AG08395 (cell line): ENCODE data around the gene ZNRF3.
"Not testable (repeated sequence)": the region's sequence is repeated elsewhere in the genome, so short reads cannot be mapped to it uniquely, and the experiment has no call there.

Experiments
- DNase-seq: peaks from one replicate; pipeline ENCODE4 v3.0.0; 2012; ENCODE audit warnings: mixed read lengths, low spot score

Gene ZNRF3

GRCh38 chr22:28933321-28933720 is 49.9 kb downstream of the ZNRF3 start:
- no peak for DNase-seq

DNA sequence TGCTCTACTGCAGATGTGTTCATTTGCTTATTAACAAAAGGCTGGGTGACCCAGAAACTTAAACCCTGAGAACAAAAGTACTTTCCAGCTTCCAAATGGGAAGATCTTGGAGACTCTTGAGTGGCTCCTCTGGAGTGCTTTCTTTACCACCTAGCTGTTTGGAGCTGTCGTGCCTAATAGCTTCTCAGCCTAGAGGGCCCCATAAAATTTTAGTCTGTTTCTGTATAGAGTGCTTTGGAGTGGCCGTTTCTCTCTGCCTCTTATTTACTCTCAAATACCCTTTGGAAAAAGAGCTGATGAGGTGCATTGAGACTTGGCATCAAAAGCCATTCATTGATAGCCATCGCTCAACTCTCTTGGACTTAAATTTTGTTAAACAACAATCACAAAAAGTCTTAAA is 50.7 kb downstream of the ZNRF3 start:
- no peak for DNase-seq

DNA sequence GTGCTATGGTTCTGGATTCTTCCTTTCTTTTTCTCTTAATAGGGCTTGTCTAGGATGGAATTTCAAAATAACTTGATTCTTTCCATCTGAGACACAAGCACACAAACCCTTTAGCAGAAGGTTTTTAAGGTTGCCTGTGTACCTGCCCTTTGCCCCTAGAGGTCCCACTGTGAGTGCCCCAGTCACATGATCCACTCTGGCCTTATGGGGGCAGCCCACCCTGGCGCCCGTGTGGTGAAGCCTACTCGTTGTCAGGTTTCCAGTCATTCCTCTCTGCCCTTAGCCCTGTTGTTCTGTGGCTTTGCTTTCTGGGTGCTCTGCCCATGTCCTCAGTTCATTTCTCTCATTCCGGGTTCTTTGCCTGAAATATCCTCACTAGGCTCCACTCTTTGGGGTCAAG is 51.8 kb downstream of the ZNRF3 start:
- DNase-seq, result no peak

DNA sequence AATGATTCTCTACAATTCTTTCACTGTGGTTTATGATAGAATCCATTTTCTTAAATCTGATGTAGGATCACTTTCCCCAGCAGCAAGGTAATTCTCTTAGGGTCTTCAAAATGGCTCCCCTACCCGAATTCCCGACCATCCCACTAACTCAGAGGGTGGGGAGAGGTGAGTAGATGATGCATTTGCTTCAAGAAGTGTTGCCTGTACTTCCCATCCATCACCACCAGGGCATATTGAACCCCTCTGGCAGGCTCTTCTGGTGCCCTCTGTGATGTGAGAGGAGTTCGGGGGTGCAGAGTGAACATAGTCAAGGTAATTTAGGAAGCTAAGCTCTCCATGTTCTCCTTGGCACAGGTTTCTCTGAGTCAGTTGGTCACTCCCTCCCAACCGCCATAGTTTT is 52.3 kb downstream of the ZNRF3 start:
- DNase-seq, result no peak

- DNase-seq, result no peak
Observed at GRCh38 chr22:28936200-28936599, 52.8 kb downstream of the ZNRF3 start.

GRCh38 chr22:28937206-28938025 is 54.0 kb downstream of the ZNRF3 start:
- no peak for DNase-seq

- no peak for DNase-seq
Observed at GRCh38 chr22:28938286-28938833, 55.0 kb downstream of the ZNRF3 start.

DNA sequence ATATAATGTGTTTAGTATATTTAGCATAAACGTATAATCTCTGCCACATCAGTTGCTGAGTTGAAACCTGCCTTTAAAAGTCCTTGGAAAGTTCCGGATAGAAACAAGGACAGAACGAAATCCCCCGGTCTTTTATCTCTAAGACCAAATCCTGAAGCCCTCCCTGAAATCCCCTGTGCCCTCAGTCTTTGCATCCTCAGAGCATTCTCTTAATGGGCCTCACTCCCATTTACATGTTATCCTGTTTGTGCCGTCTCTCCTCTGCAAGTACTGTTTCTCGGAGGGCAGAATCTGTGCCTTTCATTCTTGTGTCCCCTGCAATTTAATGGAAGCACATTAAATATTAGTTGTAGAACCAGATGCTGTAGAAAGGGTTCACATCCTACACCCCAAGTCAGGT is 56.0 kb downstream of the ZNRF3 start:
- DNase-seq, result no peak

- DNase-seq, result no peak
Observed at GRCh38 chr22:28939932-28940331, 56.6 kb downstream of the ZNRF3 start.

DNA sequence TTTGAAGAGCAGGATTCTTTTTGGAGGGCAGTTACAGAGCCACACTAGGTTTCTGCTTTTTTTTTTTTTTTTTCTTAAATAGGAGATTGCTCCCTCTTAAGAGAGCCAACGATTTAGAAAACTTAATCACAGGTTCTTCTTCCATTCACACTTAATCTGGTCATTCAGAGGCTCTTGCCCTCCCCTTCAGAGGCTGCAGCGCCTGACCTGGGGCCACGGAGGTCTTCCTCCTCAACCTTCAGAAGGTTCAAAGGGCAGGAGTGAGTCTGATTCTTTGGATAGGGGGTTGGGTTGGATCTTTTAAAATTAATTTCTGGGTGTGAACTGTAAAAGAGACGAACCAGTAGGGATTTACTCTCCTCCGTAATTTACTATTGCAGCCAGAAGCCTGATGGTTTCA is 57.1 kb downstream of the ZNRF3 start:
- DNase-seq, result no peak

DNA sequence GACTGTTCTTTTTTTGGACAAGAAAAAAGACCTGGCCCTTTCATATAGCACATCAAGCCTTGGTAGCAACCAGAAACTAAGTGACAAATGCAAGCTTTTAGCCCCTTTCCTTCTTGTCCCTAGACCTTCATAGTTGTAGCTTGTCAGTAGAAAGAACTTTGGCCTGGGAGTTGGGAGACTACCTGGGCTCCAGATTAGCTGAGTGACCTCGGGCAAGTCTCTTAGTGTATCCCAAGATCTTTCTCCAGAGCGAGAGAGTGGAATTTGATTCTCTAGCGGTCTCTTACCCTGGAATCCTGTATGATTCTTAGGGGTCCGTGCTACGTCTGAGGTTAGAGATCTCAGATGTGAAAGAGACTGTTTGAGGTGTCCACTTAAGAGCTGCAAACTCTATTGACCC is 59.0 kb downstream of the ZNRF3 start:
- no peak for DNase-seq

DNA sequence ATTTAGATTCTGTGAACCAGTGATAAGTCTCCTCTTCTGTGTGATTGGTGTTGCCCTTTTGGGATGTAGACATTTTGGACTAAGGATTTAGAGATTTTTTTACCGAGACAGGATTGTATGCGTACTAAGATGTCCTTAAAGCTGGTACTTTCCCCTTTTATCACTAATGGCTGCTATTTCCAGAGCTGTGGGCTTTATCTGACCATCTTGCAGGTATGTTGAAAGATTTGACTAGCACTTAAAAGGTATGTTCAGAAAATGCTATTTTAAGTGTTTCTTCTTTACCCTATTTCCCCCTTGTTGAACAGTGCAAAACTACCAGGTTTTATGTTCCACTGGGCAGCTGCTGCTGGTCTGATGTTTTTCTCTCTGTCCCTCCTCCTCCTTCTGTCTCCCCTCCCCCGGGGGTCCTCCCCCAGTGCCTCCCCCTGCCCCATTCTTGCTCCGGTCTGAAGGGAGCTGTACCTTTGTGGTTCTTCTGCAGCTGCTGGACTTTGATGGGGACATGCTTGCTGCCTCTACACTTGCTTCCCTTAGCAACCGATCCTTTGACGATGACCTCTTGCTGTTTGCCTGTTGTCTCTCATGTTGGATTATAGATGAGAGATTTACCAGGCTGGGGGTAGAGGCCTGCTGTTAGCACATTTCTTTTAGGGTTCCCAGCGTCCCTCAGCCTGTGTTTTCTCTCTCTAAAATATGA is 59.6 kb downstream of the ZNRF3 start:
- DNase-seq, result no peak

DNA sequence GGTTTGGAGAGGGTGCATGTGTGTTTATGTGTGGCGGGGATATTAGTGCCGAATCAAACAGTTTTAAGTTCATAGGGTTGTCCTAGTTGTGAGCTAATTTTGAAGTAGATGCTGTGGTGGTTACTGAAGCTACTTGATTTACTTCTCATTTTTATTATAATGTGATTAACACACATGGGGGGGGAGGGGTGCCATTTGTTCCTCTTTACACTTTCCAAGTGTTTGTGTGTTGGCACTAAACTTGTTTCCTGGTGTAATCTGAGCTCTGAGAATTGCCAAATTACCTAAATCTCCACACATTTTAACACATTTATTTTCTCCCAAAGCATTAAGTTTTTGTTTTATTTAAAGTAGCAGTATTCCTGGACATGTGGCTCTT is 60.1 kb downstream of the ZNRF3 start:
- no peak for DNase-seq

DNA sequence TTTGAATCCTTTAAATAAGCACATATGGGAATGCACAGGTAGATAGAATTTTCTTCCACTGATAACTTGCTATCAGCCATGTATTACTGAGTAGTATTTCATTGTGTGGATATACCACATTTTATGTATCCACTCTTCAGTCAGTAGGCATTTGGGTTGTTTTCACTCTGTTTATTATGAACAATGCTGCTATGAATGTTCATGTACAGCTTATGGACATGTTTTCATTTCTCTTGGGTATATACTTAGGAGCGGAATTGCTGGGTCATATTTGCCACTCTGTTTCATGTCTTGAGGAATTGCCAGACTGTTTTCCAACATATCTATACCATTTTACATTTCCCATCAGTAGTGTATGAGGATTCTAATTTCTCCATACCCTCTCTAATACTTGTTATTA is 63.8 kb downstream of the ZNRF3 start:
- DNase-seq, result no peak

DNA sequence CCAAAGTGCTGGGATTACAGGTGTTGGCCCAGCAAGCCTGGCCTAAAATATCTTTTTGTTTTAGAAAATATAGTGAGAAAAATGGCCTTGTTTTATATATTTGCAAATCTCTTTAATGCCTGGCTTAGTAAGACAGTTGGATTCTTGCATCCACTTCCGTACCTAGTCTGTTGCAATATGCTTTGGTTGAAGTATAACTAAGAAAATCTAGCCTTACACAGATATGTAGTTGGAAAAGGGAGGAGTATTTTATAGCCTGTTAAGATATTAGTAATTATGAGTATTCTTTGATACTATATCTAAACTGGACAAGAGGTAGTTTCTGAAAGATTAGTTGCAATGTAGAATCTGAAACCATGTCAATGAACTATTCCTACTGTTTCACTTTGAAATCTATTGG is 65.1 kb downstream of the ZNRF3 start:
- DNase-seq, result no peak

DNA sequence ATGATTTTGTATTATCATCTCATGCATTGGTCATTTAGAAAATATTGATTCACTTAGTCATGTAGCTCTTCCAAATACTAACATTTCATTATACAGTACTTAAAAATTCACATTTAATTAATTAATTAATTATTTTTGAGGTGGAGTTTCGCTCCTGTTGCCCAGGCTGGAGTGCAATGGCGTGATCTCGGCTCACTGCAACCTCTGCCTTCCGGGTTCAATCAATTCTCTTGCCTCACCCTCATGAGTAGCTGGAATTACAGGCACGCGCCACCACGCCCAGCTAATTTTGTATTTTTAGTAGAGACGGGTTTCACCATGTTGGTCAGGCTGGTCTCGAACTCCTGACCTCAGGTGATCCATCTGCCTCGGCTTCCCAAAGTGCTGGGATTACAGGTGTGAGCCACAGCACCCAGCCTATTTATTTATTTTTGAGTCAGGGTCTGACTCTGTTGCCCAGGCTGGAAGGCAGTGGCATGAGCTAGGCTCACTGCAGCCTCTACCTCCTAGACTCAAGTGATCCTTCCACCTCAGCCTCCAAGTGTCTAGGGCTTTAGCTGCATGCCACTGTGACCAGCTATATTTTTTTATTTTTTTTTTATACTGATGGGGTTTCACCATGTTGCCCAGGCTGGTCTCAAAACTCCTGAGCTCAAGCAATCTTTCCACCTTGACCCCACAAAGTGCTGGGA is 65.6 kb downstream of the ZNRF3 start:
- DNase-seq, result not testable (repeated sequence)

- no peak for DNase-seq
Observed at GRCh38 chr22:28949788-28950187, 66.4 kb downstream of the ZNRF3 start.

DNA sequence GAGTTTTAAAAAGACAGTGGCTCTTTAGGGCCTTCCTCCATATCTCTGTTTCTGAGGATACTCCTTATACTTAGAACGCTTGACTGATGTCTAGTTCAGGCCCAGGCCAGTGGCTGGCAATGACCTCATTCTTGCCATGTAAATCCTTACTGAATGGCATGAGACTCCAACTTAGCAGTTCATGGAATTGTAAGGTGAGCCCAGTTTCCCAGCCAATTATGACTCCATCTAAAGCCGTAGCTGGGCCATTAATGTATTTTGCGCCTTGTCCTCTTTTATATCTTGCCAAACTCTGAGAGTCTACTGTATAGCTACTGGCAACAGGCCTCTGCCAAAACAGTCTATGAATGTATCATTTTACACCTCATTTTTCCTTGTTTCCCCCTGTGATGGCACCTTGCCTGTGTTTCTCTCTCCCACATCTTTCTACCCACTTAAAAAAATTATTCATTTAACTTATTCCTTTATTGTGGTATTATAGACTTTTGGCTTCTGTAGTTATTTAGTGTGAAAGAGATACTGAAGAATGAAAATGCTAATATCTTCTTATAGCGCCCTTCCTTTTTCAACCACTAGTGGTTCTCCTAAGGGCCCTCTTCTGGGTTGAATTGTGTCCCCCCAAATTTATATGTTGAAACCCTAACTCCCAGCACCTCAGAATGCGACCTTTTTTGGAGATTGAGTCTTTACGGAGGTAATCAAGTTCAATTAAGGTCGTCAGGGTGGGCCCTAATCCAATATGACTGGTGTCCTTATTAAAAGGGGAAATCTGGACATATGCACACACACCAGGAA is 67.4 kb downstream of the ZNRF3 start:
- DNase-seq, result no peak

DNA sequence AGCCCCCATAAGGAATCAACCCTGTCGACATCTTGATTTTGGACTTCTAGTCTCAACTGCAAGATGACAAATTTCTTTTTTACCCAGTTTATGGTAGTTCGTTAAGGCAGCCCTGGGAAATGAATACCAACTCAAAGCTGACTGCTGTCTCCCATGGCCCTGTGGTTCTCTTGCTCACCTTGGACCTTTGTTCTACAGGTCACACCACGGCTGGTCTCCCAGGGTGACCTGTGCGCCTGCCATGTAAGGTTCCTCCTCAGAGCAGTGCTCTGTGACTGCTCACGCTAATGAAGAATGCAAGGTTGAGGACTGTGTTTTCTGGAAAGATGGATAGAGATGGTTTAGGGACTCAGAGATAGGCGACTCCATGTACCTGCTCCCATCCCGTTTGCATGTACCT is 68.2 kb downstream of the ZNRF3 start:
- no peak for DNase-seq

DNA sequence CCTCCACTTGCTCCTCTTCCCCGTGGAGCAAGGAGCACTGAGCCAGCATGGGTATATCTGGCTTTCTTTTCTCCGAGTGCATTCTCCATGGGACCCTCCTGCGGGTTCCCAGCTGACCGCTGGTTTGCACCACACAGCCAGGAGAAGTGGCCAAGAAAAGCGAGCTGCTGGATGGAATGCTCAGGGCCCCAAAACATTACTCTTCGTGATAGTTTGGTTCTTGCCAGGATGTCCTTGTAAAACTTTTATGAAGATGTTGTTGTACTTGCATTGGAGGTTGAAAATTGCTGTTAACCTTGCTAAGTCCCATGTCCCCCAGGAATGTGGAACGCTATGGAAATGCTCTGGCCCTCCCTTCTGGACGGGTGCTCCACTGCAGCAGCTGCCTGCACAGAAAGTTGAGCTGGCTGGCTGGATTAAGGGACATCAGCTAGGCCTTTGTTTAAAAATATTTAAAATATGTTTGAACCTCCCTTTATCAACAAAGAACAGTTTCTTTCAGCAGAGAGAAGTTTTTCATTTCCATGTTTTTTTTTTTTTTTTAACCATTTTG is 68.7 kb downstream of the ZNRF3 start:
- DNase-seq, result no peak

- DNase-seq, result no peak
Observed at GRCh38 chr22:28952857-28953256, 69.5 kb downstream of the ZNRF3 start.

- DNase-seq, result no peak
Observed at GRCh38 chr22:28953403-28953802, 70.0 kb downstream of the ZNRF3 start.
